Thymus (tissue), 14 donors: ENCODE data around the gene FTMT. TPM values are rescaled to one million over a fixed set of nuclear protein-coding genes. Genes with fewer than 3 reads are reported as not detected.
"Not testable (repeated sequence)": the region's sequence is repeated elsewhere in the genome, so short reads cannot be mapped to it uniquely, and the experiment has no call there.

Source experiments
- DNase-seq, 9 donors: peaks; one replicate each; pipeline ENCODE4 v3.0.0-alpha.2; 2013; ENCODE audit warnings: low spot score in 9 of 9, low read depth in 6 of 9, missing footprints in 1 of 9
- H3K27ac ChIP-seq, 2 donors: one replicate each; pipeline ENCODE4 v1.5.1; 2013; ENCODE audit warnings: control low read depth in 1 of 2, low read depth in 1 of 2, low read length in 1 of 2, mild to moderate bottlenecking in 1 of 2, moderate library complexity in 1 of 2
- H3K27me3 ChIP-seq, 2 donors: one replicate each; pipeline ENCODE4 v1.5.1; 2013; ENCODE audit warnings: low read length in 1 of 2; ENCODE audit not compliant: control insufficient read depth in 2 of 2, insufficient read depth in 1 of 2
- H3K36me3 ChIP-seq, 2 donors: one replicate each; pipeline ENCODE4 v1.5.1; 2013; ENCODE audit warnings: low read length in 1 of 2, mild to moderate bottlenecking in 1 of 2, moderate library complexity in 1 of 2; ENCODE audit not compliant: control insufficient read depth in 2 of 2, insufficient read depth in 2 of 2
- H3K4me1 ChIP-seq, 2 donors: one replicate each; pipeline ENCODE4 v1.5.1; 2013; ENCODE audit warnings: low read length in 2 of 2; ENCODE audit not compliant: control insufficient read depth in 2 of 2, insufficient read depth in 2 of 2
- H3K4me3 ChIP-seq, 2 donors: one replicate each; pipeline ENCODE4 v1.5.1; 2013; ENCODE audit warnings: low read length in 2 of 2, control low read depth in 1 of 2, mild to moderate bottlenecking in 1 of 2
- H3K9me3 ChIP-seq, 2 donors: one replicate each; pipeline ENCODE4 v1.5.1; 2013; ENCODE audit warnings: low read length in 1 of 2, mild to moderate bottlenecking in 1 of 2; ENCODE audit not compliant: control insufficient read depth in 2 of 2, insufficient read depth in 1 of 2
- WGBS: extraction: QIAGEN DNeasy Blood & Tissue Kit; methylation state at CpG from one replicate; pipeline ENCODE4 v1.1.7; 2013; 5-methylcytosine and 5-hydroxymethylcytosine counted together
- long read RNA-seq, 10 donors: transcript quantifications; one replicate each; lab custom pipeline, GENCODE V29; 2026
- polyA plus RNA-seq: library from polyadenylated mRNA; stranded (reverse); fragments of 200-250 nt; gene quantifications from one replicate; pipeline ENCODE4 v1.2.3, GENCODE V29; 2013
- total RNA-seq: library from RNA; stranded (reverse); fragments of 120-200 nt; gene quantifications from one replicate; pipeline ENCODE4 v1.2.4, GENCODE V29; 2013
- donor health status: healthy.

FTMT gene
- total RNA-seq (not detected), polyA plus RNA-seq (not detected)
- long read RNA-seq, donor 1, result 0 reads
- long read RNA-seq, donor 2, result 0 reads
- long read RNA-seq, donor 3, result 0 reads
- long read RNA-seq, donor 4, result 0 reads
- long read RNA-seq, donor 5, result 0 reads
- long read RNA-seq, donor 6, result 0 reads
- long read RNA-seq, donor 7, result 0 reads
- long read RNA-seq, donor 8, result 0 reads
- long read RNA-seq, donor 9, result 0 reads
- long read RNA-seq, donor 10, result 0 reads

DNA sequence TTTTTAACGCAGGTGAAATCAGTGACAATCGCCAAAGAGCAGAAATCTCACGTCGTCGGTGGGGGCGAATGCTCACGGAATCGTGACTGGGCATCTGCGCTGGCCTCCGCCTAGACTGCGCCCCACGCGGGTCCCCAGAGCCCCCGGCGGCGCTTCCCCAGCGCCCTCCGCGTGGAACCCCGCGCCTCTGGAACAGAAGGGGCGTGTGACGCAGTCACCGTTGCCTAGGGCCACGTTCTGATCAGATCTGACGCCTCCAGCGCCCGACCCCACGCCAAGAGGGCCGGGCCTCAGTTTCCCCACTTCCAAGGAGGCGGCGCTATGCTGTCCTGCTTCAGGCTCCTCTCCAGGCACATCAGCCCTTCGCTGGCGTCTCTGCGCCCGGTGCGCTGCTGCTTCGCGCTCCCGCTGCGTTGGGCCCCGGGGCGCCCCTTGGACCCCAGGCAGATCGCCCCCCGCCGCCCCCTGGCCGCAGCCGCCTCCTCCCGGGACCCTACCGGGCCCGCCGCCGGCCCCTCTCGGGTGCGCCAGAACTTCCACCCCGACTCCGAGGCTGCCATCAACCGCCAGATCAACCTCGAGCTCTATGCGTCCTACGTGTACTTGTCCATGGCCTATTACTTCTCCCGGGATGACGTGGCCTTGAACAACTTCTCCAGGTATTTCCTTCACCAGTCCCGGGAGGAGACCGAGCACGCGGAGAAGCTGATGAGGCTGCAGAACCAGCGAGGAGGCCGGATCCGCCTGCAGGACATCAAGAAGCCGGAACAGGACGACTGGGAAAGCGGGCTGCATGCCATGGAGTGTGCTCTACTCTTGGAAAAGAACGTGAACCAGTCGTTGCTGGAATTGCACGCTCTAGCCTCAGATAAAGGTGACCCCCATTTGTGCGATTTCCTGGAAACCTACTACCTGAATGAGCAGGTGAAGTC lies at the start of gene FTMT:
Gene FTMT (plus strand): TSS at position 240 of the 932 bp plus-strand sequence. CDS start 82 bp downstream, at position 322.
- Histone ChIP-seq H3K9me3 (peaks cover 1 to 12% of the 10 kb centered on the region in 2 donors), H3K36me3 (no peaks in the 10 kb centered on the region), H3K27ac (no peak within 1 kb of the TSS), H3K4me3 (no peak within 1 kb of the TSS), H3K4me1 (no peaks in the 10 kb centered on the region), H3K27me3 (no peaks in the 10 kb centered on the region)
- WGBS, result 97% methylated on average over 77 of the region's 77 CpGs
- DNase-seq, result no peak

DNA sequence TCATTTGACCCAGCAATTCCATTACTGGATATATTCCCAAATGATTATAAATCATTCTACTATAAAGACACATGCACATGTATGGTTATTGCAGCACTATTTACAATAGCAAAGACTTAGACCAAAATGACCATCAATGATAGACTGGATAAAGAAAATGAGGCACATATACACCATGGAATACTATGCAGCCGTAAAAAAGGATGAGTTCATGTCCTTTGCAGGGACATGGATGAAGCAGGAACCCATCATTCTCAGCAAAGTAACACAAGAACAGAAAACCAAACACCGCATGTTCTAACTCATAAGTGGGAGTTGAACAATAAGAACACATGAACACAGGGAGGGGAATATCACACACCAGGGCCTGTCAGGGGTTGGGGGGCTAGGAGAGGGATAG lies 46.4 kb upstream of the FTMT start:
- H3K4me3 ChIP-seq, H3K27ac ChIP-seq, H3K36me3 ChIP-seq, H3K4me1 ChIP-seq, DNase-seq, H3K27me3 ChIP-seq, H3K9me3 ChIP-seq: not testable (repeated sequence)
- WGBS, result 89% methylated on average over 2 of the region's 2 CpGs

DNA sequence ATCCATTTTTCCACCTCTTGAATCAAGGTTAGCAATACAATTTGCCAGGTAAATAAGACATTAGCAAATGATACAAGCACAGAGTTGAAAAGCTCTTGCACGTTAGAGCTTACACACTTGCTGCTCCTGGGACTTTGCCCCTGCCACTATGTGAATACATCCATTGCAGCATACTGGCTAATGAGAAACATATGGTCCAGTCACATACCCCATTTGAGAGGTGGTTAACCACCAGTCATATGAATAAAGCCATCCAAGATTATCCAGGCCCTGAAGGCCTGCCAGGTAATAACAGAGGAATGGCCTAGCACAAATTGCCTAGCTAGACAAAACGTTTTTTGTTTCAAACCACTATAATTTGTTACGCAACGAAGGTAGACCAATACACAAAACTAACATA lies 45.8 kb upstream of the FTMT start:
- Histone ChIP-seq H3K27me3 (no peaks in the 10 kb centered on the region), H3K4me1 (no peaks in the 10 kb centered on the region), H3K4me3 (no peak overlapping the region), H3K27ac (no peak overlapping the region), H3K36me3 (no peaks in the 10 kb centered on the region), H3K9me3 (no peaks in the 10 kb centered on the region)
- 90% methylated on average over 4 of the region's 4 CpGs for WGBS
- DNase-seq, result no peak

DNA sequence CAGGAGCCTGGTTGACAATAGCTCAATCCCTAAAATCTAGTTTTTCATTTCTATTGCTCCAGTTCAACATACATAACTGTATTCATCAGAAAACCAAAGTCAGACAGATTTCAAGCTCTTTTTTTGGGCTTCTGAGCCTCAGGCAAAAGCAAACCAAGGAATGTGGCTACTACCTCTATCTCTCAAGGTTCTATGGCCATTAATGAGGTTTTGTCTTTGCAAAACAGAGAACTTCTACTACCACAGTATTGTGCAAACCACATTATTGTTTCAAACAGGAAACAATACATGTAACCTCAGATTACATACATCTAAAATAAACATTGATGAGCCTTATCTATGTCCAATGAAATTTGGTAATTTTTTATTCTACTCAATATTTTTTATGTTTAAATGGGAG lies 35.5 kb upstream of the FTMT start:
- DNase-seq, result no peak
- no peak overlapping the region for H3K4me3 ChIP-seq
- no peaks in the 10 kb centered on the region for H3K27me3 ChIP-seq
- H3K9me3 ChIP-seq, result no peaks in the 10 kb centered on the region
- H3K4me1 ChIP-seq, result no peaks in the 10 kb centered on the region
- H3K36me3 ChIP-seq, result no peaks in the 10 kb centered on the region
- H3K27ac ChIP-seq, result no peak overlapping the region

DNA sequence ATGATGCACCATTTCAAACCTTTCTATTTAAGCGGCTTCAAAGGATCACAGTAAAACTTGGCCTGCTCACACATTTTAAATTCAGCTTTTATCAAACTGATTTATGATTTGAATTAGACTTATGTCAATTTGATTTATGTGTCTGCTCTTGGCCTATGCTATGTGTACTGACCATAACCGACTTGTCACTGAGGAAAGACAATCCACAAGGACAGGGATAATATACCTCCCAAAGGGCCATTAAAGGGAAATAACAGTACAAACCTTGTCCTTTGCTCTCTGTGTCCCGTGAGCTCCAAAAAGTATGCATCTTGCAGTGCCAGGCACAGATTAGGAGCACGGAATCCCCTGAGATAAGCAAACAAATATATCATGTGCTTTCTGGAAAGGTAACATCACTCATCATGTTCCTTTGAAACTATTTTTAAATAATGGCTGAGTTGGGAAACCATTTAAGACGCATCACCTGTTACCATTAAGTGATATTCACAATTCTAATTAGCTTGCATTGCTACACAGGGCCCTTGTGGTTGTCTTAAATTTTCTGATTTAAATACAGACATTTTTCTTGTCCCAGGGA lies 31.9 kb upstream of the FTMT start:
- H3K4me3 ChIP-seq, result no peak overlapping the region
- no peaks in the 10 kb centered on the region for H3K9me3 ChIP-seq
- 91% methylated on average over 5 of the region's 5 CpGs for WGBS
- no peaks in the 10 kb centered on the region for H3K4me1 ChIP-seq
- no peak overlapping the region for H3K27ac ChIP-seq
- DNase-seq, result no peak
- H3K27me3 ChIP-seq, result no peaks in the 10 kb centered on the region
- H3K36me3 ChIP-seq, result no peaks in the 10 kb centered on the region

DNA sequence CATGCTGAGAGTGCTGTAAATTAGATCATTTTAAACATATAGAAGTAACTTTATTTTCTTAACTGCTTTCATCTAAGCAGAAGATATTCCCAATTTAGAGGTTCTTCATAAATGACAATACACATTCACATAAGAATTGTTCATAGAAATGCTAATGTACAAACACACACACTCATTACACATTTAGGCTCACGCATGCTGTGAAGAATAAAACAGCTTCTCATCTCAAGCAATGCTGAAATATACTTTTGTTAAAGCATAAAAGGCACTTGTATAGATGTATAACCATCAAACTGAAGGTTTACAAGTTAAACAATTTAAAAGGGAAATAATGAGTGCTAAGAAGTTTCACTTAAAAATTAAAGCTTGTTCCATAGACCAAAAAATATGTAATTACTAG lies 18.1 kb upstream of the FTMT start:
- Histone ChIP-seq H3K36me3 (no peaks in the 10 kb centered on the region), H3K27ac (no peak overlapping the region), H3K4me1 (no peaks in the 10 kb centered on the region), H3K27me3 (no peaks in the 10 kb centered on the region), H3K9me3 (peaks cover 0 to 7% of the 10 kb centered on the region in 2 donors), H3K4me3 (no peak overlapping the region)
- WGBS, result 97% methylated on average over 1 of the region's 1 CpG
- no peak for DNase-seq

DNA sequence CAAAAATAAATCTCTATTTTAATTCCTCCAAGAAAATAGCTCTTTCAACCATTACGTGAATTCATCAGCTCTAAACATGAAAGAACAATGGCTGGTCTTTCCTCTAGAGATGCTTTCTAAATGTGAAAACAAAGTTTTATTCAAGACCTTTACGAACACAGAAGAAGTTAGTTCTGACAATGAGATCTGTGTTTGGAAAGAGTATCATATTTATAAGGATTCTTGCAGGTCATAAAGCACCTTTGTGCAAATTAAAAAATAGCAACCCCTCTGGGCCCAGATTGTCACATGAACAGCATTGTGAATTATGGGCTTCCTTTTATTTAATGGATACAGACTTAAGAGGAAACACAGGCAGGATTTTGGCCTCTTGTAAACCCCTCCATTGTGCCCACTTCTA lies 17.7 kb upstream of the FTMT start:
- Histone ChIP-seq H3K4me1 (no peaks in the 10 kb centered on the region), H3K4me3 (no peak overlapping the region), H3K9me3 (peaks cover 0 to 6% of the 10 kb centered on the region in 2 donors), H3K27me3 (no peaks in the 10 kb centered on the region), H3K27ac (no peak overlapping the region), H3K36me3 (no peaks in the 10 kb centered on the region)
- WGBS, result 93% methylated on average over 2 of the region's 2 CpGs
- no peak for DNase-seq

DNA sequence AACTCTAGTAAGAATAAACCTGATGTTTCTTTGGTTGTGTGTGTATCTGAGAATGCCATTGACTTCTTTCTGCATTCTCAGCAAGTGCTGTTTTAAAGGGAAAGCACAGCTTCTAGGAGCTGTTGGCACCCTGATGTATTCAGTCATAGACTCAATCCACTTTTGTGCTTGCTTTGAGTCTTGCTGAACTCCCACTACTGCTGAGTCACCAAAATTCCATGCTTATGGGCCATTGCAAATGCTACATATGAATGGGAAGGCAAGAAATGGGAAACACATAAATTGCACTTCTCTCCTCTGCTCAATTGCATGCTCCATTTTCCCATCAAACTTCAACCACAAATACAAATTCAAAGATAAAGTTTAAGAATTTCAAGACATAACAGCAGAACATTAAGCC lies 9.8 kb upstream of the FTMT start:
- Histone ChIP-seq H3K27ac (no peak overlapping the region), H3K4me1 (no peaks in the 10 kb centered on the region), H3K4me3 (no peak overlapping the region), H3K9me3 (no peaks in the 10 kb centered on the region), H3K27me3 (no peaks in the 10 kb centered on the region), H3K36me3 (no peaks in the 10 kb centered on the region)
- no peak for DNase-seq

DNA sequence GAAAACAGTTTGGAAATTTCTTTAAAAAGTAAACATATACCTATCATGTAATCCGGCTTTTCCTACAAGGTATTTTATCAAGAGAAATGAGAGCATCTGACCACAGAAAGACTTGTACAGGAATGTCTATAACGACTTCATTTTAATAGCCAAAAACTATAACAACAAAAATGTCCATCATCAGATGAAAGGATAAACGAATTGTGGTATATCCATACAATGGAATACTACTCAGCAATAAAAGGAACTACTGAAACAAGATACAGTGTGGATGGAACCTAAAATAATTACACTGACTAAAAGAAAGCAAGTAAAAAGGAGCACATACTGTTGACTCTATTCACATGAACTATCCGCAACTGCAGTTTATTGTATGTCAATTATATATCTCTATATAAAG lies 1.4 kb upstream of the FTMT start:
- H3K36me3 ChIP-seq, result no peaks in the 10 kb centered on the region
- no peak overlapping the region for H3K27ac ChIP-seq
- H3K4me1 ChIP-seq, result no peaks in the 10 kb centered on the region
- peaks cover 1 to 12% of the 10 kb centered on the region in 2 donors for H3K9me3 ChIP-seq
- no peaks in the 10 kb centered on the region for H3K27me3 ChIP-seq
- no peak overlapping the region for H3K4me3 ChIP-seq
- no peak for DNase-seq
- 91% methylated on average over 4 of the region's 4 CpGs for WGBS
